ENCODE data around the gene FAM200C.

FAM200C gene

DNA sequence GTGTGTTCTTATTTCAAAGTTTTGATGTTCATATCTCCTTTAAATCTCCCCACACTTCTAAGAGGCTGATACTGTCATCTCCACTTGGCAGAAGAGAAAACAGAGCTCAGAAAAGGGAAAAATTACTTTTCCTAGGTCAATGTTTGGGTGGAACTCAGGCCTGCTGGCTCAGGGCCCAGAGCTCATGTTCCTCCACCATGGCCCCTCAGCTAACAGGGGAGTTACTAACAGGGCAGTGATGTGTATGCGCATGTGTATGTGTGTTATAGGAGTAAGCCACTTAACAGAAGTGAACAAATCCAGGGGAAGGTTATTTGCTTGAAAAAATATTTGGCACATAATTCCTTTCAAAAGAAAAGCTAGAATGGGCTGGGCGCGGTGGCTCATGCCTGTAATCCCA, 32.0 kb downstream of the FAM200C start:
- no peak for TF ChIP-seq CTCF (conservative IDR thresholded peaks at IDR 0.05; ENCODE audit: low read depth)
- POLR2A ChIA-PET (ENCODE audit: low non-redundant PET) = no interaction called here
- DNase-seq (ENCODE audit: low spot score) = no peak
- CTCF ChIA-PET = interaction anchor here (0.5 kb wide), 2 partner anchors 226 to 288 kb away, joined by 3 read pairs; no protein-coding TSS in a partner anchor
- no peak overlapping the region for H3K27ac ChIP-seq

- TF ChIP-seq CTCF (conservative IDR thresholded peaks at IDR 0.05; ENCODE audit: low read depth) = no peak
- ChIA-PET POLR2A (ENCODE audit: low non-redundant PET) (no interaction called here), CTCF (interaction anchor here (0.7 kb wide), 1 partner anchor 1136 kb away, joined by 3 read pairs; no protein-coding TSS in a partner anchor)
- H3K27ac ChIP-seq = no peak overlapping the region
- no peak for DNase-seq (ENCODE audit: low spot score)
Observed at GRCh38 chr5:160367261-160367660, 32.6 kb downstream of the FAM200C start.

GRCh38 chr5:160366230-160366629, 33.6 kb downstream of the FAM200C start:
- ChIA-PET POLR2A (ENCODE audit: low non-redundant PET) (no interaction called here), CTCF (interaction anchor here (0.6 kb wide), 1 partner anchor 285 kb away, joined by 6 read pairs; no protein-coding TSS in a partner anchor)
- no peak for TF ChIP-seq CTCF (conservative IDR thresholded peaks at IDR 0.05; ENCODE audit: low read depth)
- DNase-seq (ENCODE audit: low spot score) = no peak
- no peak overlapping the region for H3K27ac ChIP-seq

- no peak for TF ChIP-seq CTCF (conservative IDR thresholded peaks at IDR 0.05; ENCODE audit: low read depth)
- CTCF ChIA-PET = interaction anchor here (0.7 to 0.9 kb wide), 2 partner anchors 8 to 11 kb away, joined by 3 read pairs; no protein-coding TSS in a partner anchor
- DNase-seq (ENCODE audit: low spot score) = no peak
- H3K27ac ChIP-seq = no peak overlapping the region
- POLR2A ChIA-PET (ENCODE audit: low non-redundant PET) = no interaction called here
Observed at GRCh38 chr5:160363660-160364395, 36.0 kb downstream of the FAM200C start.

GRCh38 chr5:160363211-160363610, 36.6 kb downstream of the FAM200C start:
- no peak for TF ChIP-seq CTCF (conservative IDR thresholded peaks at IDR 0.05; ENCODE audit: low read depth)
- DNase-seq (ENCODE audit: low spot score) = no peak

GRCh38 chr5:160361624-160362228, 38.1 kb downstream of the FAM200C start:
- ChIA-PET POLR2A (ENCODE audit: low non-redundant PET) (no interaction called here), CTCF (interaction anchor here (2.5 kb wide), 1 partner anchor 16 kb away, joined by 13 read pairs; no protein-coding TSS in a partner anchor)
- H3K27ac ChIP-seq = no peak overlapping the region
- DNase-seq (ENCODE audit: low spot score) = no peak
- no peak for TF ChIP-seq CTCF (conservative IDR thresholded peaks at IDR 0.05; ENCODE audit: low read depth)

More at GRCh38 chr5:160363211-160363610, 36.6 kb downstream of the FAM200C start:
- CTCF ChIA-PET = interaction anchor here (0.7 to 0.9 kb wide), 3 partner anchors 9 to 308 kb away, joined by 3 read pairs; no protein-coding TSS in a partner anchor
- POLR2A ChIA-PET (ENCODE audit: low non-redundant PET) = no interaction called here
- no peak overlapping the region for H3K27ac ChIP-seq
